Left colon (tissue), 2 donors: Measurements from ENCODE around the gene SALL4. TPM values are rescaled to one million over a fixed set of nuclear protein-coding genes. Genes with fewer than 3 reads are reported as not detected.
"Not testable (repeated sequence)": the region's sequence is repeated elsewhere in the genome, so short reads cannot be mapped to it uniquely, and the experiment has no call there.

Experiments
- ATAC-seq: fragments of 200-7000 bp; cut with Tn5 transposase; one replicate; pipeline ENCODE4 v1.9.1; 2020; ENCODE audit warnings: mild to moderate bottlenecking, moderate library complexity
- DNase-seq, 2 donors: peaks; one replicate each; pipeline ENCODE4 v3.0.0-alpha.2; 2020
- intact Hi-C, 2 donors: fragments of 100-400 bp; cut with DNase I in 1 of 2; cut with micrococcal nuclease in 1 of 2; formaldehyde crosslinking; loops; one replicate each; pipeline versions ENCODE4 v1.11.2 to v1.14.0; 2022; cut with DNase I, micrococcal nuclease
- long read RNA-seq: library from polyadenylated mRNA; unstranded; transcript quantifications from one replicate; pipeline ENCODE4 v2.0.0, GENCODE V29; 2021
- total RNA-seq, 2 donors: library from RNA; stranded (reverse); fragmentation: NEBNext Ultra II Directional; extraction: Animal tissue kit (Norgen Biotek cat#: 25700); gene quantifications; one replicate each; pipeline ENCODE4 v1.2.1, GENCODE V29; 2021
- donor health status: DM: no; HTN: no; CAD: no.
- donor health status: DM: yes; HTN: yes; CAD: no.

Gene SALL4
- total RNA-seq = under 1 TPM; 0.09 to 0.11 TPM
- long read RNA-seq = 0 reads

DNA sequence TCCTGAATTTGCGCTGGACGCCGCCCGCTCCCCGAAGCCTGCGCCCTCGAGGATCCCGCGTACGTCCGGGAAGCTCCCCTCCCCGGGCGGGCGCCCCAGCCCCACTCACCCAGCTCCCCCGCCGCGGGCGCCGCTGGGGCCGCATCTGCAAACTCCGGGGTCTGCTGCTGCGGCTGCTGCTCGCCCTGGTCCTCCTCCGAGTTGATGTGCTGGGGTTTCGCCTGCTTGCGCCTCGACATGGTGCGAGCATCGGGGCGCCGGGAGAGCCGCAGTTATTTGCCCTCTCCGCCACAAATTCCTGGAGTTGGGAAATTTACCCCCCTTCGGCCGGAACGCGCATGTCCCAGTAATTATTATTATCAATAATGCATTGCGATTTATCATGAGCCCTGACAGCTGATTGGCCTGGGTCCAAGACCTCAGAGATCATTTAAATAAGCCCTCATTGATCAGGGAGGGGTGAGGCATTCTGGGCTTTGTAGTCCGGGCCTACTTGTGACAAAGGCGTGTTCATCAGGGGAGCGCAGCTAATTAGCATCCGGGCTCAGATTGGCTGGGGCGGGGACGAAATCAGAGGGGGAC is at the start of gene SALL4:
Gene SALL4, minus strand, starts transcription at position 352 of the 582 bp plus-strand sequence. Its CDS starts 113 bp downstream, at position 239.
- no peak for DNase-seq
- no peak for ATAC-seq
- intact Hi-C loops = no loop called here

DNA sequence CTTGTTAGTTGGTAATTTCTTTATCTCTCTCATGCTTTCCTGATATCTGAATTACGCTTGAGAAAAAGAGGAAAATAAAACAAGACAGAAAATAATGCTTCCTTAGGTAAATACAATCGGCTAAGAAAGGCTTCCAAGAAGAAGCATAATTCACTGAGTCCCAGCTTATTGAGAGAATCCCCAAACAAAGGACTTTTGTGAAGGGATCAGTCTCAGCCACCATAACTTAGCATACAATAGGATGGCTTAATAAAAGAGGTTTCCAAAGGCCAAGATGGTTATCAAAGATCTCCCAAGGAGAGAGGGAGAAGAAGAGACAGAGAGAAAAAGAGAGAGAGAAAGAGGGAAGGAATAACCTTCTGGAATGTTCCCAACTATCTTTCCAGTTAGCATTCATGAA is 46.0 kb upstream of the SALL4 start:
- intact Hi-C loops = no loop called here
- ATAC-seq (no peak), DNase-seq (no peak)

DNA sequence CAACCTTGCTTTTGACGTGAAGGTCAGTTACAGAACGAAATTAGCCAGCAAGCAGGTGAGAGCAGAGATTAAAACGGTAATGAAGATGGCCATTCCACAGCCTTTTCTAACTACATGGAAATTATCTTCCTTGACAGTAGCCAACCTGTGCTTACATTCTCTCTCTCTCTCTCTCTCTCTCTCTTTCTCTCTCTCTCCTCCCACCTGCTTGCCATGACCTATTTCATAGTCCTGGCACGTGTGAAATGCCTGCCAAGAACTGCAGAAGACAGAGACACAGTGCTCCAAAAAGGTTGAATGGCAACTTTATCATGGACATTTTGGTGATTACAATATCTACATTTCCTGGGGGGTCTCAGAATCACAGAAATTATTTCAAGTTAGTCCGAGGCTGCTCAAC is 38.5 kb upstream of the SALL4 start:
- no peak for DNase-seq
- intact Hi-C loops = no loop called here
- ATAC-seq = no peak

DNA sequence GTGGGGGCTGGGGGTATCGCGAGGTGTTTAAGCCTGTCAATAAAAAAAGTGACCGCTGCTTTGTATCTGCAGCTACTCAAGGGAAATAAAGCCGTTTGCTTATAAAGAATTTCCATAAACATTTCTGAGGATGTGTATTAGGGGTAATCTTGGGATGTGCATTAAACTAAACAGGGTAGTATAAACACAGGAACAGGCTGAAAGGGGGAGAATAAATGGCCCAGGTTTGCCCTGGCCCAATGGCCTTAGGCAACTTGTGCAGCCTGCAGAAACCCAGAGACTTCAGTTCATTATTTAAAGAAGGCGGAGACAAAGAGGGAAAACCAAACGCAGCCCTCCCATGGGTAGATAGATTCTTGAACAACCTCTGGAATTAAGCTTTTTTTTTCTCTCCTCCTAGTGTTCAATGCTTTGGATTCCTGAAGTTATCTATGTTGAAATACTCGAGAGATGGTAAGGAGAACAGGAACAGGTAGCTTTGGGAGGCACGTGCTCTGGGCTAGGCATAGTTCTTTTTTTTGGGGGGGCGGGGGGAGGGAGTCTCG is 35.6 kb upstream of the SALL4 start:
- DNase-seq (no peak), ATAC-seq (no peak)
- intact Hi-C loops = no loop called here

DNA sequence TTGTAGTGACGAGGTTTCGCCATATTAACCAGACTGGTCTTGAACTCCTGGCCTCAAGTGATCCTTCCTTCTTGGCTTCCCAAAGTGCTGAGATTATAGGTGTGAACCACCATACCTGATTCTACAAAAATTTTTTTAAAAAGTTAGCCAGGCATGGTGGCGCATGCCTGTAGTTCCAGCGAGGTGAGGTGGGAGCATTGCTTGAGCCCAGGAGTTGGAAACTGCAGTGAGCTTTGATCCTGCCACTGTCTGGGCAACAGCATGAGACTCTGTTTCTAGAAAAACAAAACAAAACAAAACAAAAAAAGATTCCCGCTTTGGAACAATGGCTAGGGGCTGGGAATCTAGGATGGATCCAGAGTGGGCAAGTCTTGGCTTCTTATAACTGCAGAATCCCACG is 35.1 kb upstream of the SALL4 start:
- intact Hi-C loops = no loop called here
- no peak for ATAC-seq
- no peak for DNase-seq

DNA sequence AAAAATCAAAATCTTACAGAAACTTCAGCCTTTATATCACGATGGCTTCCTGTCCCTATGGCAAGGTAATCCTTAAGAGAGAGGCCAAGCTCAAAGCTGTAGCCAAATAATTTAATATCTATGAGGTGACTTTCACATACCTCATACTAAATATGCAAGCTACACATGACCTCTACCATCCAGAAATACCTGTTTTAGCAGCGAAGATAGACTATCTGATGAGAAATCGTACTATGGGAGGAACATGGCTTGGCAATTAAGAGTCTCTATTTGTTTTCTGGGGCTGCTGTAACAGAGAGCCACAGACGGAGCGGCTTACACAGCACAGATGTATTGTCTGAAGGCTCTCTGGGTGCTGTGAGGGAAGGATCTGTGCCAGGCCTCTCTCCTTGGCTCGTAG is 31.0 kb upstream of the SALL4 start:
- ATAC-seq (no peak), DNase-seq (no peak)
- intact Hi-C loops = no loop called here

DNA sequence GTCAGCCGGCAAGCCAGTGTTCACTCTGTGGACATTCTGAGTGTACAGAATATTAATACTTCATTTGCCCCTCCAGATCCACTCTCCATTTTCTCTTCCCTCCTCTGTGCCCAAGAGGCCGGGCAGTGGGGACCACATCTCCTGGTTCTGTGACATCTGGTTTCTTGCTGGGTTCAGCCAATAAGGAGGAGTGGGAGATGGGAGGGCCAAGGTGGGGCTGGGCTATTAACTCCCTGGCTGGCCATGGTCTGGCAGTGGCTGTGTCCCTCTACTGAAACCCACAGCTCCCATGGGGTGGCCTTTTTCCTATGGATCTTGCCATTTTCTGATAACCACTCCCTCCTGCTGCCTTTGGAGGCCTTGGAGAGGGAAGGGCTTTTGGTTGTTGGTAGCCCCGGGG is 30.0 kb upstream of the SALL4 start:
- DNase-seq (no peak), ATAC-seq (no peak)
- intact Hi-C loops = no loop called here

DNA sequence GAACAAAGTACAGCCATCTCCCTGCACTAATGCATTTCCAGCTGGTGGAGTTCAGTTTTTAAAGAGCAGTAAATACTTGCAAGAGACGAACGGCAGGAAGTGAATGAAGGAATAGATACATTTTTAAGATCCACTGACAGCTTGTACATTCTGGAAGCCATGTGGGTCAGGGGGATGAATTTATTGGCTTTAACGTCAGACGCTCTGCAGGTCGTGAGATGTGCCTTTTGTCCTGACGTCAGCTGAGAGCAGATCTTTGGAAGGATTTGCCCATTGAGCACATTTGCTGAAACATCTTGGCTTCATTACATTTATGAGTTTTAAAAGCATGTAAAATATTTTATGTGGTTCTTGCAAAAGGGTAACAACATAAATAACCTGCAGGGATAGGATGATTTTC is 29.5 kb upstream of the SALL4 start:
- DNase-seq = no peak

DNA sequence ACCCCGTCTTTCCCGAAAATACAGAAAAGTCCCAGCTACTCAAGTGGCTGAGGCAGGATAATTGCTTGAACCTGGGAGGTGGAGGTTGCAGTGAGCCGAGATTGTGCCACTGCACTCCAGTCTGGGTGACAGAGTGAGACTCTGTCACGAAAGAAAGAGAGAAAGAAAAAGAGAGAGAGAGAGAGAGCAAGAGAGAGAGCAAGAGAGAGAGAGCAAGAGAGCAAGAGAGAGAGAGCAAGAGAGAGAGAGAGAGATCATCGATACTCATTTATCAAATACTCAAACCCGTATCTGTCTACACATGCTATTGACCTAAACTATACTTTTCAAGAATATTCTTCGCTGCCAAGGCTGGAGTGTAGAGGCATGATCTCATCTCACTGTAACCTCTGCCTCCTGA is 28.2 kb upstream of the SALL4 start:
- intact Hi-C loops = no loop called here
- ATAC-seq = no peak
- no peak for DNase-seq

More for the DNA sequence above, 29.5 kb upstream of the SALL4 start:
- ATAC-seq = no peak
- intact Hi-C loops = no loop called here

DNA sequence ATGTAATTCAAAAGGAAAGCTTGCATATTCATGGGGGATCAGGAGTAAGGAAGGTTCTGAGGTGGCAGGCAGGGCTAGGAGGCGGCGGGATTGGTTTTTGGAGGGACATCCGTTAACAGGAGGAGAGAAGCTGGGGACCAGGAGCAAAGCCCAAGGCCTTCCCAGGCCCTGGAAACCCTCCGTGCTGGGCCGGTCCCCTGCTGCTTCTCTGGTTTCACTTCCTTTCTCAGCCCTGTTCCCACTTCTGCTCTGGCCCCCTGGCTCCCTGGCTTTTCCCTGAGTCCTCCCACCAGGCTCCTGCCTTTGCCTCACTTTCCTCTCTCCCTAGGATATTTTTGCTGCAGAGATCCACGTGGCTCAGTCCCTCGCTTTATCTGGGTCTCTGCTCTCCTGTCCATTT is 26.4 kb upstream of the SALL4 start:
- DNase-seq = no peak
- intact Hi-C loops = no loop called here

DNA sequence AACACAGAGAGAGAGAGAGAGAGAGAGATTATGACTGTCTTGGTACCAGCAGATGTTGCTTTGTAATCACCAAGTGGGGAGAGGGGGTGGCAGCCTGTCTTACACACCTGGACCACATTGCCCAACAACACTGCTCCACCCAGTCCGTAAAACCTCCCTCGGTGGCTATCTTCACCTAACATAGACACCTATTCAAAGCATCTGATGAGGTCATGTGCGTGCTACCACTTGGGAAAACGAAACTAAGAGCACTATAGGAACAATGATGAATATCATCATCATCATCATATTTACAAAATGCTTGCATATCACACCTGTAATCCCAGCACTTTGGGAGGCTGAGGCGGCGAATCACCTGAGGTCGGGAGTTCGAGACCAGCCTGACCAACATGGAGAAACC is 24.1 kb upstream of the SALL4 start:
- intact Hi-C loops = no loop called here
- ATAC-seq = no peak
- DNase-seq = no peak

More for the DNA sequence above, 26.4 kb upstream of the SALL4 start:
- ATAC-seq = no peak

DNA sequence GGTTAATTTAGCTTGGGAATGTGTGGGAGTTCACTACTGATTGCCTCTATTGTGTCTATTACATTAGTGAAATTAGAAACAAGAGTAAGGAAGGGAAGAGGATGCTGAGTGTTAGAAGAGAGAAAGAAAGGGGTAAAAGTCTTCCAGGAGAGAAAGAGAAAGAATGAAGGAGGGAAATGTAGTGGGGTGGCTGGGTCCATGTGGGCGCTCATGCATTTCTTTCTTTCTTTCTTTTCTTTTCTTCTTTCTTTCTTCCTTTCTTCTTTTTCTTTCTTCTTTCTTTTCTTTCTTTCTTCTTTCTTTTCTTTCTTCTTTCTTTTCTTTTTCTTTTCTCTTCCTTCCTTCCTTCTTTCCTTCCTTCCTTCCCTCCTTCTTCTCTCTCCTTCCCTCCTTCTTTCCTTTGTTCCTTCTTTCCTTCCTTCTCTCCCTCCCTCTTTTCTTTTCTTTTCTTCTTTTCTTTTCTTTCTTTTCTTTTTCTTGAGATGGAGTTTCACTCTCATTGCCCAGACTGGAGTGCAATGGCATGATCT is 16.2 kb upstream of the SALL4 start:
- DNase-seq (no peak), ATAC-seq (no peak)
- intact Hi-C loops = no loop called here

DNA sequence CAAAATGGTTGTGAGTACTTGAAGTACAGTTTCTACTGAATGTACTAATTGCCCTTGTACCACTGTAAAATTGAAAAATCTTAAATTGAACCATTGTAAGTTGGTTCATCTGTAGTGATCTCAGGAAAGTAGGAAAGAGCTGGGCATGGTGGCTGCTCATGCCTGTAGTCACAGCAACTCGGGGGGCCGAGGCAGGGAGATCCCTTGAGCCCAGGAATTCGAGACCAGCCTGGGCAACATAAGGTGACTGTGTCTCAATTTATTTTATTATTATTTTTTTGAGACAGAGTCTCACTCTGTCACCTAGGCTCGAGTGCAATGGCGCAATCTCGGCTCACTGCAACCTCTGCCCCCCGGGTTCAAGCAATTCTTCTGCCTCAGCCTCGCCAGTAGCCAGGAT is 14.5 kb upstream of the SALL4 start:
- ATAC-seq, intact Hi-C loops, DNase-seq: not testable (repeated sequence)

DNA sequence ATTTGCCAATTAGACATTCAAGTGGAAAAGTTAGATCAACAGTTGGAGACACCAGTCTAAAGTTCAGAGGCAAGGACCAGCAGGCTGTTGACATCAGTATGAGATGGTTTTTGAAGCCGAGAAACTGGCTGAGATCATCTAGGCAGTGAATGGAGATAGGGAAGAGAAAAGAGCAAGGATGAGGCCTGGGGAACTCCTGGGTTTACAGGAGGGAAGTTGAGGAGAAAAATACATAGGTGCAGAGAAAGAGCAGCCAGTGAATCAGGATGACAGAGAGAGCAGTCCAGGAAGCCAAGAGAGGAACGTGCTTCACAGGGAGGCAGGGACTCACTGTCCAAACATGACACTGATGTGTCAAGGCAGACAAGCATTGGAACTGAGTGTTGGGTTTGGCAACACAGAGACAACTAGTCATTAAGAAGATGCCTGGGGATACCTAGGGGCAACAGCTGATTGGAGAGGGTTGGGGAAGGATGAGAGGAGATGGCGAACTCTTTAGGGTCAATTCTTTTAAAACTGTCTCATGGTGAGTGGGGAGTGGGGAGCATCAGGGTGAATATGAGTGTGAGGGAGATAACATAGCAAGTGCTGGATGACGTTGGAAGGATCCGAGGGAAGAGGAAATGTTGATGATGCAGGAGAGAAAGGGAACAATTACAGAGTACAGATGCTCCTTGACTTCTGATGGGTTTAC is 13.2 kb upstream of the SALL4 start:
- DNase-seq (no peak), ATAC-seq (no peak)

DNA sequence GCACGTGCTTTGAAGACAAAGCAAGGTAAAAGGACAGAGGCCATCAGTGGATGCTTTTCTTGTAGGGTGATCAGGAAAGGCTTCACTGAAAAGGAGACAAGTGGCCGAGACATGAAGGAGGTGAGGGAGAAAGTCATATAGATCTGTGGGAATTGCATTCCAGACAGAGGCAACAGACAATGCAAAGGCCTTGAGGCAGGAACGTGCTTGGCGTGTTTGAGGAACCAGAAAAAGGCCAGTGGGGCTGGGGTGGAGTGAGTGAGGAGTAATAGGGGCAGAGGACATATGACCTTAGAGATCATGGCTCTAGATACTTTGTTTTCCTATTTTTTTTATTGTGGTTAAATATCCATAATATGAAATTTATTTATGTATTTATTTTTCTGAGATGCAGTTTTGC is 10.5 kb upstream of the SALL4 start:
- ATAC-seq (no peak), DNase-seq (no peak)

More for the DNA sequence above, 13.2 kb upstream of the SALL4 start:
- intact Hi-C loops = no loop called here

DNA sequence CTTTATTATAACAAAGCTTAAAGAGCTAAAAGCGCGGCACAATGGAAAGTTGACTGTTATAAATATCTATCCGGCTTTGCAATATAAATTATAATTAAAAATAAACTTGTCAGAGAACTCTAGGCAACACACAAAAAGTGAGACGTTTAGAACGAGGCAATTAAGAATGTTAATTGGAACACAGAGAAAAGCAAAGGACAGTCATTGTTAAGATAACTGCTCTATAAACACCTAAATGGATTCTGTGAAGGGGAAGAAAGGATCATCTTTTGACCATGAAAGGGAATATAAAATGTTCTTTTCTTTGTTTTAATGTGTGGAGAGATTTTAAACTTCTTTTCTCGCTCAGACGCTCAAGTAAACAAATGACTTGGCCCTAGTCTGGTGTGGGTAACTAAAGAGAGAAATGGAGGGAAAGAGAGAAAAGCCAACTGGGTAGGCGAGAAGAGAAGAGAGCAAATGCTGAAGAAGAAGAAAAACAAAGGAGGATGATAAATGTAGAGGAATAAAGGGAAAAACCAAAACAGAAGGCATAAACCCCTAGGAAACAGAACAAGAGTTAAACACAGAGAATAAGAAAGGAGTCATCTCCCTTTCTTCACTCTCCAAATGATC is 9.3 kb upstream of the SALL4 start:
- ATAC-seq (no peak), DNase-seq (no peak)
- intact Hi-C loops = no loop called here

More for the DNA sequence above, 10.5 kb upstream of the SALL4 start:
- intact Hi-C loops = no loop called here

DNA sequence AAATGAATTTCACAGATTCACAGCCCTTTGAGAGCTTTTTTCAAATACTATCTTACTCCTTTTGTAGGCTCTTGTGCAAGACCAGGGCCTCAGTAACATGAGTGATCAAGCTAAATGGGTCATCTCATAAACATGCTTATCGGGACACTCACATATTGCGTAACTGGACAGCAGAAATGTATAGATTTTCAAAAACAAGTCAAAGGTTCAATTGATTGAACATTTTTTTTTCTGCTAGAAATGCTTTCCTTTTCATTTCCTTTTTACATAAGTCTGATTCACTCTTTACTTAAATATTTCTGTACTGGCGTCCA is 8.7 kb upstream of the SALL4 start:
- intact Hi-C loops = no loop called here
- no peak for DNase-seq
- no peak for ATAC-seq

DNA sequence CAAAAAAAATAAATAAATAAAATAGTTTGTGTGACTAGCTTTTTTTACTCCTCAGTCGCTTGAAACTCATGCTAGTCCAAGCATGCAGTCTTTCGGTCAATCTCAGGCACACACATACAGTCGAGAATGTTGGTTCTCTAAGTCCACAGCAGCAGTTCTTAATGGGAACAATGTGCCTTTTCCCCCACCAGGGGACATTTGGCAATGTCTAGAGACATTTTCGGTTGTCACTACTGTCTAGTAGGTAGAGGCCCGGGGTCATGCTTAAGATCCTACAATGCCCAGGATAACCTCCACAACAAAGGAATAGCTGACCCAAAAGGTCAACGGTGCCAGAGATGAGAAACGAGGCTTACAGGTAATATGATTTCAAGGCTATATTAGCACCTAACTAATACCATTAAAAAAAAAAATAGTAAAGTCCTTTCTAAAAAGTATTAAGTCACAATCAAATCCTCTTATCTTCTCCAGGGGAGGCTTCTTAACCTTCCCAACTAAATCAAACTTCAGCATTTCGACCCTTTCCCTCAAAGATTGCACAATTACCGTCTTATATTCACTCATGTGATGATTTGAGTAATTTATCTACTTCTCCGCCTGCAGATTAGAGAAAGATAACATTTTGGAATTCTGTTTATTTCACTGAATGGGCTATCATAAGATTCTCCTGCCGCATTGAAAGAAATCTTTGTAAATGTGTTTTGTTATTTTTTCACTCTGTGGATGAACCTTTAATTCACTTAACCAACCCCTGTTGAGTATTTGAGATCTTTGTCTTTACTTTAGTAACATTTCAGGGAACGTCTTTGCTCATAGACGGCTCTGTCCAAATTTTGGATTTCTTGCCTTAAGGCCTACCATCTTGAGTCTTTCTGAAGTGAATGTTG is 8.1 kb upstream of the SALL4 start:
- no peak for ATAC-seq
- no peak for DNase-seq
- intact Hi-C loops = no loop called here

DNA sequence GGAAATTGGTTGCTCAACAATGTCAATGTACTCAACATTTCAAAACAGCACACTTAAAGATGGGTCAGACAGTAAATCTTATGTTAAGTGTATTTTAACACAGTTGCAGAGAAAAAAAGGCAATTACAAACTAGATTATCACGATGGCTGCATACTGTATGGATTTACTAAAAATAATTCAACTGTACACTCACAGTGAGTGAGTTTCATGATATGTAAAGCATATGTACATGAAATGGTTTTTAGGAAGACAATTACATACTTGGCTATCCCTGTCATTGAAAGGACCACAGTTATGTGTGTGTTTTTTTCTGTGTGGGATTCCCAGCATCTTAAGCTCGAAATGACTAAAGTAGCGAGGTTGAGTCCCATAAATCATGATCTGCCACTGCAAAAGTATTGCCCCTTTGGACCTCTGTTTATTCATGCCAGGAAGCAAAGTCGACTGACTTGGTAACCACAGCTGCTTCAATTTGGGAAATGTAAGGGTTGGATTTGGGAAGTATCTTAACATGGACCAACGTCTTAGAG is 5.5 kb upstream of the SALL4 start:
- intact Hi-C loops = no loop called here
- DNase-seq (no peak), ATAC-seq (no peak)
